Astrocyte (in vitro differentiated cells and primary cell): ENCODE measurements around the gene CTNND2. TPM values are rescaled to one million over a fixed set of nuclear protein-coding genes. Genes with fewer than 3 reads are reported as not detected.

Experiments used
- DNase-seq: peaks from one replicate; pipeline ENCODE4 v3.0.0-alpha.2; 2010; ENCODE audit warnings: low read depth
- FAIRE-seq: peaks from 2 replicates; lab custom pipeline; 2011; peaks lifted over from hg19 to GRCh38; lab: Jason Lieb, UNC
- H2AFZ ChIP-seq: 2 replicates; pipeline ENCODE4 v1.6.0; 2012; ENCODE audit warnings: low read depth, low read length, inconsistent platforms
- H3K27ac ChIP-seq: 2 replicates; pipeline ENCODE4 v1.5.1; 2011; ENCODE audit warnings: low read depth, low read length, inconsistent platforms
- H3K27me3 ChIP-seq: 2 replicates; pipeline ENCODE4 v1.6.0; 2011; ENCODE audit warnings: low read length, inconsistent platforms; ENCODE audit not compliant: insufficient read depth
- H3K36me3 ChIP-seq: 2 replicates; pipeline ENCODE4 v1.5.1; 2011; ENCODE audit warnings: low read length, inconsistent platforms; ENCODE audit not compliant: insufficient read depth
- H3K4me1 ChIP-seq: 2 replicates; pipeline ENCODE4 v1.5.1; 2011; ENCODE audit warnings: low read length, inconsistent platforms; ENCODE audit not compliant: insufficient read depth
- H3K4me2 ChIP-seq: 2 replicates; pipeline ENCODE4 v1.6.0; 2012; ENCODE audit warnings: low read length, inconsistent platforms
- H3K4me3 ChIP-seq: 2 replicates; pipeline ENCODE4 v1.5.1; 2011; ENCODE audit warnings: low read depth, mild to moderate bottlenecking, low read length, inconsistent platforms; ENCODE audit not compliant: insufficient read depth
- H3K79me2 ChIP-seq: 2 replicates; pipeline ENCODE4 v1.6.0; 2012; ENCODE audit warnings: mild to moderate bottlenecking, low read length, inconsistent platforms; ENCODE audit not compliant: insufficient read depth
- H3K9ac ChIP-seq: 2 replicates; pipeline ENCODE4 v1.6.0; 2012; ENCODE audit warnings: mild to moderate bottlenecking, low read length, inconsistent platforms
- H3K9me3 ChIP-seq: 2 replicates; pipeline ENCODE4 v1.5.1; 2012; ENCODE audit warnings: low read depth, mild to moderate bottlenecking, low read length, inconsistent platforms; ENCODE audit not compliant: insufficient read depth
- H4K20me1 ChIP-seq: 2 replicates; pipeline ENCODE4 v1.6.0; 2012; ENCODE audit warnings: low read length, inconsistent platforms; ENCODE audit not compliant: insufficient read depth
- H3K27ac Mint-ChIP-seq: one replicate; pipeline ENCODE4 v1.8.0; 2021; ENCODE audit warnings: mild to moderate bottlenecking, mixed read lengths; ENCODE audit not compliant: unreplicated experiment
- H3K27me3 Mint-ChIP-seq: one replicate; pipeline ENCODE4 v1.8.0; 2021; ENCODE audit warnings: low read depth, mixed read lengths; ENCODE audit not compliant: unreplicated experiment
- H3K36me3 Mint-ChIP-seq: one replicate; pipeline ENCODE4 v1.8.0; 2021; ENCODE audit warnings: low read depth, mixed read lengths; ENCODE audit not compliant: unreplicated experiment
- H3K4me1 Mint-ChIP-seq: one replicate; pipeline ENCODE4 v1.8.0; 2021; ENCODE audit warnings: low read depth, mixed read lengths; ENCODE audit not compliant: unreplicated experiment
- H3K4me3 Mint-ChIP-seq: one replicate; pipeline ENCODE4 v1.8.0; 2021; ENCODE audit warnings: mild to moderate bottlenecking, moderate library complexity, mixed read lengths; ENCODE audit not compliant: unreplicated experiment
- H3K9me3 Mint-ChIP-seq: one replicate; pipeline ENCODE4 v1.8.0; 2021; ENCODE audit warnings: mild to moderate bottlenecking, mixed read lengths; ENCODE audit not compliant: unreplicated experiment
- EZH2 ChIP-seq: IDR thresholded peaks from 2 replicates; pipeline ENCODE4 v1.6.1; 2012; ENCODE audit warnings: mild to moderate bottlenecking, low read length, inconsistent platforms; ENCODE audit not compliant: insufficient read depth
- total RNA-seq: library from RNA; stranded (reverse); gene quantifications from 2 replicates; pipeline ENCODE4 v1.2.1, GENCODE V29; 2021
- TF ChIP-seq, protein P1 (sequence below): IDR thresholded peaks from 2 replicates; pipeline ENCODE4 v1.5.1; 2011; ENCODE audit warnings: low read depth, mild to moderate bottlenecking, inconsistent platforms, low read length, moderate library complexity; ENCODE audit not compliant: insufficient read depth

The CTNND2 gene
- total RNA-seq, 1 donor from 2014 or later: 4.5 TPM

DNA sequence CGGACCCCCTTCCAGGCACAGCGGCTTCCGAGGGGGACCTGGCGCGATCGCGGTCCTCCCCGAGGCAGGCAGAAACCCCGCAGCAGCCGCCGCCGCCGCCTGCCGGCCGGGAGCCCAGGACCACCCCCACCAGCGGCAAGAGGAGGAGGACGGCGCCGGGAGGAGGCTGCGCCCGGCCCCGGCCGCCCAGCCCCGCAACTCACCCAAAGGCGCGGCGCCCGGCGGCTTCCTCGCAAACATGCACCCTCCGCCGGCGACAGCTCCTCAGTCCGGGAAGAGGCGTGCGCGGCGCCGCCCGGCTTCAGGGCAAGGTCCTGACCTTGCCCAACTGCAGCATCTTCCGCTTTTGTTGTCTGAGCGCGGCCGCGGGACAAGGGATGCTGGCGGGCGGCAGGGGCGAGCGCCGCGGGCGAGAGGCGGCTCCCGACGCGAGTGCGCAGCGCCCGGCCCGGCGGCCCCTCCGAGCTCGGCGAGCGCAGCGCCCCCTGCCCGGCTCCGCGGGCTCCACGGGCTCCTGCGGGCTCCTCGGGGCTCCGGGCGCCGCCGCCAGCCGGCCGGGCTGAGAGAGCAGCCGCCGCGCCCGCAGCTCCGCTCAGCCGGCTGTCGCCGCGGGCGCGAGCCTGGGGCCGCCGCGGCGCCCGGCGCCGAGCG, 507 bp downstream of the CTNND2 start:
- H3K36me3 Mint-ChIP-seq: no peaks in the 10 kb centered on the region
- H3K27ac Mint-ChIP-seq: no peak overlapping the region
- H3K4me3 Mint-ChIP-seq: peak overlapping the region; percentile 87
- peaks cover 4% of the 10 kb centered on the region for H3K4me1 ChIP-seq
- peak overlapping the region; percentile 87 for H3K4me2 ChIP-seq
- H3K4me1 Mint-ChIP-seq: no peaks in the 10 kb centered on the region
- H3K36me3 ChIP-seq: no peaks in the 10 kb centered on the region
- peak; percentile 27 for DNase-seq
- peak overlapping the region; percentile 58 for H3K9ac ChIP-seq
- no peaks in the 10 kb centered on the region for H3K9me3 Mint-ChIP-seq
- H4K20me1 ChIP-seq: no peaks in the 10 kb centered on the region
- TF ChIP-seq EZH2: no peak
- TF ChIP-seq, protein P1, sequence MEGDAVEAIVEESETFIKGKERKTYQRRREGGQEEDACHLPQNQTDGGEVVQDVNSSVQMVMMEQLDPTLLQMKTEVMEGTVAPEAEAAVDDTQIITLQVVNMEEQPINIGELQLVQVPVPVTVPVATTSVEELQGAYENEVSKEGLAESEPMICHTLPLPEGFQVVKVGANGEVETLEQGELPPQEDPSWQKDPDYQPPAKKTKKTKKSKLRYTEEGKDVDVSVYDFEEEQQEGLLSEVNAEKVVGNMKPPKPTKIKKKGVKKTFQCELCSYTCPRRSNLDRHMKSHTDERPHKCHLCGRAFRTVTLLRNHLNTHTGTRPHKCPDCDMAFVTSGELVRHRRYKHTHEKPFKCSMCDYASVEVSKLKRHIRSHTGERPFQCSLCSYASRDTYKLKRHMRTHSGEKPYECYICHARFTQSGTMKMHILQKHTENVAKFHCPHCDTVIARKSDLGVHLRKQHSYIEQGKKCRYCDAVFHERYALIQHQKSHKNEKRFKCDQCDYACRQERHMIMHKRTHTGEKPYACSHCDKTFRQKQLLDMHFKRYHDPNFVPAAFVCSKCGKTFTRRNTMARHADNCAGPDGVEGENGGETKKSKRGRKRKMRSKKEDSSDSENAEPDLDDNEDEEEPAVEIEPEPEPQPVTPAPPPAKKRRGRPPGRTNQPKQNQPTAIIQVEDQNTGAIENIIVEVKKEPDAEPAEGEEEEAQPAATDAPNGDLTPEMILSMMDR: no peak
- no peak overlapping the region for H3K27ac ChIP-seq
- no peaks in the 10 kb centered on the region for H3K9me3 ChIP-seq
- peak overlapping the region; percentile 87 for H2AFZ ChIP-seq
- FAIRE-seq: no peak
- H3K27me3 ChIP-seq: peaks cover 15% of the 10 kb centered on the region
- H3K27me3 Mint-ChIP-seq: peaks cover 28% of the 10 kb centered on the region
- peak overlapping the region; percentile 66 for H3K4me3 ChIP-seq
- no peaks in the 10 kb centered on the region for H3K79me2 ChIP-seq

DNA sequence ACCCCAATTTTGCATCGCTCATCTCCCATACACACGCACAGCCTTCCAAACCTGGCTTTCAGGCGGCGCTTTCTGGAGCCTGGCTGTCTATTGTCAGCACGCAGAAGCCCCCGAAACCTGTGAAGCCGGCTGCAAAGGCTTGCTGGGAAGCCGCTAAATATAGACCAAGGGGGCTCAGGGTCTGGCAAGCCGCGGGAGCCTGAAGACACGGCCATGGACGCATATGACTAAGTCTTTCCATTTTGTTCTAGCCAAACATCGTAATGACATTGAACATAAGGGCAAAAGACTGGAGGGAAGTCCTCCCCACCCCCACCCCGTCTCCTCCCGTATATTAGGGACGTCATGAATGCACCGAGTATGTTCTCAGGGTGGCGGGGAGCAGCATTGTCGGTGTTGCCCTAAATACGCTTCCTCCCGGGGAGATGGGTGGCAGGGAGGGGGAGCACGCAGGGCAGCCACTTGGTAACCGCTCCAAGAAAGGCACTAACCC, 1.1 kb downstream of the CTNND2 start:
- Mint-ChIP-seq H3K27ac (peak overlapping the region; percentile 50), H3K27me3 (peaks cover 28% of the 10 kb centered on the region), H3K4me3 (peak overlapping the region; percentile 87), H3K36me3 (no peaks in the 10 kb centered on the region), H3K9me3 (no peaks in the 10 kb centered on the region), H3K4me1 (no peaks in the 10 kb centered on the region)
- Histone ChIP-seq H3K27ac (no peak overlapping the region), H3K9ac (peak overlapping the region; percentile 58), H3K4me1 (peaks cover 4% of the 10 kb centered on the region), H2AFZ (peak overlapping the region; percentile 87), H3K36me3 (no peaks in the 10 kb centered on the region), H3K4me3 (peak overlapping the region; percentile 66), H4K20me1 (no peaks in the 10 kb centered on the region), H3K9me3 (no peaks in the 10 kb centered on the region), H3K27me3 (peaks cover 15% of the 10 kb centered on the region), H3K4me2 (peak overlapping the region; percentile 87), H3K79me2 (no peaks in the 10 kb centered on the region)
- TF ChIP-seq, protein P1: no peak
- TF ChIP-seq EZH2: no peak
- FAIRE-seq: no peak
- peak; percentile 18 for DNase-seq

DNA sequence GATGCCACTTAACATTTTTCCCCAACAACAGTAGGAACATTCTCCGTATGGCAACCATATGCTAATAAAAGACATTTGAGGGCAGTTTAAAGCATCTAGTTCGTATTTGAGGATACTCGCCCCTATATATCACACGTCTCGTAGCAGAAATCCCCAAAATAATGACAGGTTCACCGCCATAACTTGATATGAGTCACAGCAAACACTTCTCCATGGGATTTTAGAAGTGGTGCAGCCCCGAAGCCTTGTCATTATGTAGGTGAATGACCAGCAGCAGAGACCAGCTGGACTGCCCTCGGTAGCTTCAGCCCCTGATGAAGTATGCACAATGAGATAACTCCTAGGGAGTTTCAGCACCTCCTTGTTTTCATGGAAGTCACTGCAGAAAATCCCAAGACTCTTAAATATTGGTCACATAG, 2.0 kb downstream of the CTNND2 start:
- peaks cover 15% of the 10 kb centered on the region for H3K27me3 ChIP-seq
- no peaks in the 10 kb centered on the region for H3K79me2 ChIP-seq
- FAIRE-seq (no peak), DNase-seq (no peak)
- H4K20me1 ChIP-seq: no peaks in the 10 kb centered on the region
- Mint-ChIP-seq H3K9me3 (no peaks in the 10 kb centered on the region), H3K4me3 (peak overlapping the region; percentile 87), H3K27ac (no peak overlapping the region), H3K27me3 (peaks cover 28% of the 10 kb centered on the region), H3K4me1 (no peaks in the 10 kb centered on the region), H3K36me3 (no peaks in the 10 kb centered on the region)
- no peaks in the 10 kb centered on the region for H3K9me3 ChIP-seq
- no peak overlapping the region for H3K9ac ChIP-seq
- no peak overlapping the region for H2AFZ ChIP-seq
- H3K36me3 ChIP-seq: no peaks in the 10 kb centered on the region
- no peak overlapping the region for H3K4me3 ChIP-seq
- peaks cover 4% of the 10 kb centered on the region for H3K4me1 ChIP-seq
- no peak overlapping the region for H3K27ac ChIP-seq
- peak overlapping the region; percentile 87 for H3K4me2 ChIP-seq
- TF ChIP-seq, protein P1: no peak
- no peak for TF ChIP-seq EZH2
